SK-N-SH (cell line): Measurements from ENCODE around the gene GPR148.

Source experiments
- CTCF ChIP-seq: fragments of 200-600 bp; sonication (generic); IDR thresholded peaks from 2 replicates; pipeline ENCODE4 v1.6.1; 2017; ENCODE audit warnings: antibody characterized with exemption, mild to moderate bottlenecking, moderate library complexity
- EZH2phosphoT487 ChIP-seq: fragments of 200-600 bp; sonication (generic); IDR thresholded peaks from 2 replicates; pipeline ENCODE4 v1.6.1; 2017; ENCODE audit warnings: low read depth, mixed run types, mild to moderate bottlenecking, antibody characterized with exemption, moderate library complexity, borderline replicate concordance
- MAX ChIP-seq: IDR thresholded peaks from 2 replicates; pipeline ENCODE4 v1.4.0; 2012; ENCODE audit warnings: low read depth
- POLR2AphosphoS5 ChIP-seq: IDR thresholded peaks from 2 replicates; pipeline ENCODE4 v1.6.1; 2012; ENCODE audit warnings: low read depth, low read length
- RAD21 ChIP-seq: IDR thresholded peaks from 2 replicates; pipeline ENCODE4 v1.6.1; 2012; ENCODE audit warnings: mild to moderate bottlenecking, low read length
- RCOR1 ChIP-seq: fragments of 150-350 bp; IDR thresholded peaks from 2 replicates; pipeline ENCODE4 v1.6.1; 2017; ENCODE audit warnings: antibody characterized with exemption, low read length
- SMC3 ChIP-seq: IDR thresholded peaks from 2 replicates; pipeline ENCODE4 v1.6.1; 2012; ENCODE audit warnings: low read depth, low read length, improper control_type of control experiment
- TAF1 ChIP-seq: IDR thresholded peaks from 2 replicates; pipeline ENCODE4 v1.6.1; 2012; ENCODE audit warnings: low read depth, mild to moderate bottlenecking, low read length, moderate library complexity, borderline replicate concordance
- TCF12 ChIP-seq: IDR thresholded peaks from 2 replicates; pipeline ENCODE4 v1.4.0; 2012
- USF1 ChIP-seq: IDR thresholded peaks from 2 replicates; pipeline ENCODE4 v1.4.0; 2012; ENCODE audit warnings: low read depth, borderline replicate concordance
- ZBTB33 ChIP-seq: IDR thresholded peaks from 2 replicates; pipeline ENCODE4 v1.4.0; 2012; ENCODE audit warnings: low read depth, borderline replicate concordance

GRCh38 chr2:130767408-130767775 is 38.5 kb downstream of the GPR148 start:
- TF ChIP-seq POLR2AphosphoS5 (no peak), CTCF (no peak), USF1 (no peak), MAX (no peak), RAD21 (no peak), EZH2phosphoT487 (no peak), TAF1 (no peak), RCOR1 (no peak), ZBTB33 (no peak), TCF12 (no peak), SMC3 (no peak)
